SU-DHL-6 (cell line): ENCODE results near the gene DHRS7B.

Experiments used
- H2AFZ ChIP-seq: fragments of 200-600 bp; sonication (generic); 2 replicates; pipeline ENCODE4 v1.6.1; 2014; ENCODE audit warnings: low read depth, mild to moderate bottlenecking, moderate library complexity, mixed read lengths, antibody characterized with exemption, low read length; ENCODE audit not compliant: severe bottlenecking
- H3F3A ChIP-seq: fragments of 200-600 bp; shearing (Covaris generic); 2 replicates; pipeline ENCODE4 v1.6.0; 2016; ENCODE audit warnings: antibody characterized with exemption, mild to moderate bottlenecking; ENCODE audit not compliant: insufficient read depth
- H3K27ac ChIP-seq: fragments of 200-600 bp; sonication (generic); 2 replicates; pipeline ENCODE4 v1.5.1; 2016; ENCODE audit warnings: low read depth, mild to moderate bottlenecking, low read length, moderate library complexity, mixed read lengths
- H3K27me3 ChIP-seq: fragments of 200-600 bp; sonication (generic), shearing (Covaris generic); 2 replicates; pipeline ENCODE4 v1.6.0; 2014; ENCODE audit warnings: mild to moderate bottlenecking, low read length
- H3K36me3 ChIP-seq: fragments of 200-600 bp; sonication (generic); 2 replicates; pipeline ENCODE4 v1.6.1; 2014; ENCODE audit warnings: mild to moderate bottlenecking, low read length, mixed read lengths
- H3K4me2 ChIP-seq: fragments of 300-600, 200-600 bp; shearing (Covaris generic), sonication (generic); 2 replicates; pipeline ENCODE4 v1.6.0; 2014; ENCODE audit warnings: low read length, low read depth, mild to moderate bottlenecking; ENCODE audit not compliant: poor library complexity, severe bottlenecking
- H3K4me3 ChIP-seq: fragments of 200-600 bp; sonication (generic); 2 replicates; pipeline ENCODE4 v1.5.1; 2014; ENCODE audit warnings: antibody characterized with exemption, low read length, mild to moderate bottlenecking, mixed read lengths; ENCODE audit not compliant: insufficient read depth, poor library complexity, severe bottlenecking
- H3K79me2 ChIP-seq: fragments of 200-600 bp; sonication (generic); 2 replicates; pipeline ENCODE4 v1.6.1; 2014; ENCODE audit warnings: mild to moderate bottlenecking, low read length, moderate library complexity; ENCODE audit not compliant: insufficient read depth
- H3K9ac ChIP-seq: fragments of 200-600 bp; sonication (generic); 2 replicates; pipeline ENCODE4 v1.7.0; 2014; ENCODE audit warnings: mild to moderate bottlenecking, low read length
- H3K9me2 ChIP-seq: fragments of 200-600 bp; sonication (generic); replicated peaks from 2 replicates; pipeline ENCODE4 v1.6.1; 2014; ENCODE audit warnings: low read length; ENCODE audit not compliant: insufficient read depth
- H3K9me3 ChIP-seq: fragments of 200-600 bp; sonication (generic); 2 replicates; pipeline ENCODE4 v1.6.1; 2014; ENCODE audit warnings: low read length, mixed read lengths; ENCODE audit not compliant: insufficient read depth
- H4K20me1 ChIP-seq: fragments of 200-600 bp; sonication (generic); 2 replicates; pipeline ENCODE4 v1.6.1; 2014; ENCODE audit warnings: low read depth, mild to moderate bottlenecking, antibody characterized with exemption, low read length, moderate library complexity, mixed read lengths
- EZH2phosphoT487 ChIP-seq: fragments of 200-600 bp; sonication (generic), shearing (Covaris generic); conservative IDR thresholded peaks from 2 replicates; pipeline ENCODE4 v1.6.1; 2018; ENCODE audit warnings: mild to moderate bottlenecking, antibody characterized with exemption, low read length, moderate library complexity, mixed read lengths
- TF ChIP-seq, protein P1 (sequence below): fragments of 200-600 bp; sonication (generic); IDR thresholded peaks from one replicate; pipeline ENCODE4 v1.5.1; 2017; ENCODE audit warnings: antibody characterized with exemption, mild to moderate bottlenecking, low read length, moderate library complexity; ENCODE audit not compliant: insufficient read depth, poor library complexity, severe bottlenecking

Gene DHRS7B

DNA sequence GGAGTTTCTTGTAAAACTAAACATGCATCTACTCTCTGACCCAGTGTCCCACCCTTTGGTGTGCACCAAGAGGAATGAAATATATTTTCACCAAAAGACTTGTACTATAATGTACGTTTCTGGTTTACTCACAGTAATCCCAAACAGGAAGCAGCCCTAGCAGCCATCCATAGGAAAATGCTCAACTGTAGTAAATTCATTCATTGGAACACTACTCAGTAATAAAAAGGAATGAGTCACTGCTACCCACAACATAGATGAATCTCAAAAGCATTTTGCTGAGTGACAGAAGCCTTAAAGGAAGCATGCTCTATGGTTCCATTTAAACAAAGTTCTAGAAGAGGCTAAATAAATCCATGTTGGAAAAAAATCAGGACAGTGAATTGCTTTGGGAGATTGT lies 37.6 kb upstream of the DHRS7B start:
- Histone ChIP-seq H3K27me3 (no peaks in the 10 kb centered on the region), H3F3A (peaks cover 2% of the 10 kb centered on the region; the same call in 1 of the 2 replicates), H3K27ac (no peak overlapping the region), H3K9ac (no peak overlapping the region), H3K9me3 (no peaks in the 10 kb centered on the region), H2AFZ (no peak overlapping the region), H3K9me2 (no peaks in the 10 kb centered on the region), H3K79me2 (no peaks in the 10 kb centered on the region), H3K36me3 (no peaks in the 10 kb centered on the region), H3K4me3 (no peak overlapping the region), H4K20me1 (no peaks in the 10 kb centered on the region), H3K4me2 (no peak overlapping the region)
- TF ChIP-seq, protein P1, sequence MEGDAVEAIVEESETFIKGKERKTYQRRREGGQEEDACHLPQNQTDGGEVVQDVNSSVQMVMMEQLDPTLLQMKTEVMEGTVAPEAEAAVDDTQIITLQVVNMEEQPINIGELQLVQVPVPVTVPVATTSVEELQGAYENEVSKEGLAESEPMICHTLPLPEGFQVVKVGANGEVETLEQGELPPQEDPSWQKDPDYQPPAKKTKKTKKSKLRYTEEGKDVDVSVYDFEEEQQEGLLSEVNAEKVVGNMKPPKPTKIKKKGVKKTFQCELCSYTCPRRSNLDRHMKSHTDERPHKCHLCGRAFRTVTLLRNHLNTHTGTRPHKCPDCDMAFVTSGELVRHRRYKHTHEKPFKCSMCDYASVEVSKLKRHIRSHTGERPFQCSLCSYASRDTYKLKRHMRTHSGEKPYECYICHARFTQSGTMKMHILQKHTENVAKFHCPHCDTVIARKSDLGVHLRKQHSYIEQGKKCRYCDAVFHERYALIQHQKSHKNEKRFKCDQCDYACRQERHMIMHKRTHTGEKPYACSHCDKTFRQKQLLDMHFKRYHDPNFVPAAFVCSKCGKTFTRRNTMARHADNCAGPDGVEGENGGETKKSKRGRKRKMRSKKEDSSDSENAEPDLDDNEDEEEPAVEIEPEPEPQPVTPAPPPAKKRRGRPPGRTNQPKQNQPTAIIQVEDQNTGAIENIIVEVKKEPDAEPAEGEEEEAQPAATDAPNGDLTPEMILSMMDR, result no peak
- no peak for TF ChIP-seq EZH2phosphoT487

- Histone ChIP-seq H3K27me3 (no peaks in the 10 kb centered on the region), H3K36me3 (no peaks in the 10 kb centered on the region), H3K4me3 (no peak overlapping the region), H3K9me2 (no peaks in the 10 kb centered on the region), H3K27ac (no peak overlapping the region), H3K79me2 (no peaks in the 10 kb centered on the region), H3K9me3 (no peaks in the 10 kb centered on the region), H4K20me1 (no peaks in the 10 kb centered on the region), H3K9ac (no peak overlapping the region), H3K4me2 (peak overlapping the region; percentile 34), H2AFZ (no peak overlapping the region), H3F3A (peaks cover 2% of the 10 kb centered on the region; the same call in 1 of the 2 replicates)
- no peak for TF ChIP-seq EZH2phosphoT487
Measured at GRCh38 chr17:21089933-21090901, 36.5 kb upstream of the DHRS7B start.

DNA sequence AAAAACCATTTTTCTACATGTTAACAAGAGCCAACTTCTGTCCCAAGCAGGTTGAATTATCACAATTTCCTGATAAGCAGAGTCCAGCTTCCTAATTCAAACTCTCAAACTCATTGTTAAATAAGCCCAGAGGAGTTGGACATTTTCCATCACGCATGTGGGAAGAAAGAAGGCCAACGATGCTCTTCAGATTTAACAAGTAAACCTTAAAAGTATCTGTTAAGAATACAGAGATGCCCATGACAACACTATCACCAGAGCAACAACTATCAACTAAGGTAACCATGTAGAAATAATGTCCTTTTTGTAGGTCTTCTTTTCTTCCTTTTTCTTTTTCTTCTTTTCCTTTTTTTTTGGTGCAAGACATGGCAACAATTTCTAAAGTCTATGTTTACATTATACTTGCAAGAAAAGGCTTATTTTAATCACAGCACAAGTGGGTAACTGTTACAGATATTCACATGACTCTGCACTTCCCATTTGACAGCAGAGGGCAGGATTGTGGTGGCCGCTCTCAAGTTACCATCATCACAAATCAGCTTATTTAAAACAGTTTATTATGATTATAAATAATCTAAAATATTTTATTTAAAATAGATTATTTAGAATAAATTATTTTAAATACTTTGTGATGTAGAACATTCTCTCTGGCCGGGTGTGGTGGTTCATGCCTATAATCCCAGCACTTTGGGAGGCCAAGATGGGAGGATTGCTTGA lies 35.7 kb upstream of the DHRS7B start:
- TF ChIP-seq, protein P1, result no peak
- TF ChIP-seq EZH2phosphoT487, result no peak
- H3F3A ChIP-seq, result peaks cover 2% of the 10 kb centered on the region; the same call in 1 of the 2 replicates
- no peak overlapping the region for H3K27ac ChIP-seq
- no peaks in the 10 kb centered on the region for H3K36me3 ChIP-seq
- H3K9me3 ChIP-seq, result no peaks in the 10 kb centered on the region
- no peak overlapping the region for H2AFZ ChIP-seq
- no peak overlapping the region for H3K4me2 ChIP-seq
- H3K79me2 ChIP-seq, result no peaks in the 10 kb centered on the region
- H3K4me3 ChIP-seq, result no peak overlapping the region
- no peaks in the 10 kb centered on the region for H4K20me1 ChIP-seq
- no peaks in the 10 kb centered on the region for H3K9me2 ChIP-seq
- H3K27me3 ChIP-seq, result no peaks in the 10 kb centered on the region
- no peak overlapping the region for H3K9ac ChIP-seq
